Duodenal mucosa (tissue), 2 donors: ENCODE results near the gene YDJC.
"Not testable (repeated sequence)": the region's sequence is repeated elsewhere in the genome, so short reads cannot be mapped to it uniquely, and the experiment has no call there.

ENCODE experiments used
- H3K27ac ChIP-seq: one replicate; pipeline ENCODE4 v1.7.0; 2013; ENCODE audit warnings: low read depth, low read length
- H3K27me3 ChIP-seq, 2 donors: one replicate each; pipeline ENCODE4 v1.7.0; 2013; ENCODE audit warnings: low read length in 2 of 2, control low read depth in 1 of 2; ENCODE audit not compliant: insufficient read depth in 2 of 2, control insufficient read depth in 1 of 2
- H3K36me3 ChIP-seq, 2 donors: one replicate each; pipeline ENCODE4 v1.7.0; 2013; ENCODE audit warnings: low read length in 2 of 2, control low read depth in 1 of 2; ENCODE audit not compliant: insufficient read depth in 2 of 2, control insufficient read depth in 1 of 2
- H3K4me1 ChIP-seq, 2 donors: one replicate each; pipeline ENCODE4 v1.7.0; 2013; ENCODE audit warnings: low read length in 2 of 2, control low read depth in 1 of 2; ENCODE audit not compliant: insufficient read depth in 2 of 2, control insufficient read depth in 1 of 2
- H3K4me3 ChIP-seq, 2 donors: one replicate each; pipeline ENCODE4 v1.7.0; 2013; ENCODE audit warnings: low read length in 2 of 2, low read depth in 1 of 2
- H3K9ac ChIP-seq, 2 donors: one replicate each; pipeline ENCODE4 v1.7.0; 2013; ENCODE audit warnings: low read length in 2 of 2, low read depth in 1 of 2
- H3K9me3 ChIP-seq, 2 donors: one replicate each; pipeline ENCODE4 v1.7.0; 2013; ENCODE audit warnings: low read length in 2 of 2, control low read depth in 1 of 2; ENCODE audit not compliant: control insufficient read depth in 1 of 2

YDJC gene

GRCh38 chr22:21629255-21630149 is at the start of gene YDJC:
Gene YDJC, minus strand, starts transcription at chr22:21630022. Its CDS starts 8 bp downstream, at chr22:21630014.
- Histone ChIP-seq H3K9ac (peak within 1 kb of the TSS; percentile 70 to 79), H3K27ac (peak within 1 kb of the TSS; percentile 64), H3K27me3 (no peaks in the 10 kb centered on the region), H3K9me3 (no peaks in the 10 kb centered on the region), H3K4me3 (peak within 1 kb of the TSS; percentile 77 to 94), H3K36me3 (peaks cover 4 to 16% of the 10 kb centered on the region in 2 donors), H3K4me1 (peaks cover 12% of the 10 kb centered on the region in 2 donors)

- Histone ChIP-seq H3K4me1 (no peaks in the 10 kb centered on the region), H3K27ac (no peak overlapping the region), H3K27me3 (no peaks in the 10 kb centered on the region), H3K36me3 (peaks cover 28 to 53% of the 10 kb centered on the region in 2 donors), H3K9ac (no peak overlapping the region), H3K9me3 (no peaks in the 10 kb centered on the region), H3K4me3 (no peak overlapping the region)
These were observed 49.6 kb upstream of the YDJC start for GRCh38 chr22:21679383-21679782.

GRCh38 chr22:21678842-21679241 is 49.0 kb upstream of the YDJC start:
- H3K4me1 ChIP-seq, H3K27ac ChIP-seq, H3K9me3 ChIP-seq, H3K4me3 ChIP-seq, H3K27me3 ChIP-seq, H3K9ac ChIP-seq: not testable (repeated sequence)
- peaks cover 28 to 58% of the 10 kb centered on the region in 2 donors for H3K36me3 ChIP-seq

- no peak overlapping the region for H3K9ac ChIP-seq
- H3K4me3 ChIP-seq, result no peak overlapping the region
- H3K27me3 ChIP-seq, result no peaks in the 10 kb centered on the region
- no peaks in the 10 kb centered on the region for H3K4me1 ChIP-seq
- H3K9me3 ChIP-seq, result no peaks in the 10 kb centered on the region
- H3K36me3 ChIP-seq, result peaks cover 27 to 58% of the 10 kb centered on the region in 2 donors
- no peak overlapping the region for H3K27ac ChIP-seq
These were observed 48.0 kb upstream of the YDJC start for GRCh38 chr22:21677606-21678443.

- no peak overlapping the region for H3K9ac ChIP-seq
- H3K9me3 ChIP-seq, result no peaks in the 10 kb centered on the region
- peaks cover 39 to 63% of the 10 kb centered on the region in 2 donors for H3K36me3 ChIP-seq
- H3K27me3 ChIP-seq, result no peaks in the 10 kb centered on the region
- no peaks in the 10 kb centered on the region for H3K4me1 ChIP-seq
- no peak overlapping the region for H3K4me3 ChIP-seq
- no peak overlapping the region for H3K27ac ChIP-seq
These were observed 44.9 kb upstream of the YDJC start for GRCh38 chr22:21674638-21675245.

GRCh38 chr22:21673534-21674321 is 43.9 kb upstream of the YDJC start:
- Histone ChIP-seq H3K9ac (no peak overlapping the region), H3K27me3 (no peaks in the 10 kb centered on the region), H3K36me3 (peaks cover 39 to 66% of the 10 kb centered on the region in 2 donors), H3K9me3 (no peaks in the 10 kb centered on the region), H3K4me3 (no peak overlapping the region), H3K27ac (no peak overlapping the region), H3K4me1 (no peaks in the 10 kb centered on the region)

- no peak overlapping the region for H3K9ac ChIP-seq
- H3K27ac ChIP-seq, result no peak overlapping the region
- no peaks in the 10 kb centered on the region for H3K27me3 ChIP-seq
- H3K4me3 ChIP-seq, result no peak overlapping the region
- H3K9me3 ChIP-seq, result no peaks in the 10 kb centered on the region
- peaks cover 39 to 59% of the 10 kb centered on the region in 2 donors for H3K36me3 ChIP-seq
- H3K4me1 ChIP-seq, result peaks cover 0 to 2% of the 10 kb centered on the region in 2 donors
These were observed 42.3 kb upstream of the YDJC start for GRCh38 chr22:21672107-21672629.

- Histone ChIP-seq H3K4me3 (no peak overlapping the region), H3K4me1 (peaks cover 7 to 9% of the 10 kb centered on the region in 2 donors), H3K27ac (no peak overlapping the region), H3K27me3 (no peaks in the 10 kb centered on the region), H3K36me3 (peaks cover 26 to 40% of the 10 kb centered on the region in 2 donors), H3K9ac (no peak overlapping the region), H3K9me3 (no peaks in the 10 kb centered on the region)
These were observed 39.2 kb upstream of the YDJC start for GRCh38 chr22:21669026-21669425.

- Histone ChIP-seq H3K36me3 (peaks cover 10 to 18% of the 10 kb centered on the region in 2 donors), H3K27me3 (no peaks in the 10 kb centered on the region), H3K4me1 (peaks cover 7 to 9% of the 10 kb centered on the region in 2 donors), H3K4me3 (peak overlapping the region; percentile 80 to 93), H3K9ac (peak overlapping the region in 1 of 2 donors; percentile 69), H3K27ac (no peak overlapping the region), H3K9me3 (no peaks in the 10 kb centered on the region)
These were observed 37.0 kb upstream of the YDJC start for GRCh38 chr22:21666786-21667185.
